H1 (cell line): ENCODE data around the gene MORF4L1. TPM values are rescaled to one million over a fixed set of nuclear protein-coding genes. Genes with fewer than 3 reads are reported as not detected.

ENCODE experiments used
- CTCF ChIA-PET: fragments of 300-600 bp; sonication (Branson Sonifier 250); formaldehyde crosslinking; loops from one replicate; lab custom pipeline; 2021; ENCODE audit not compliant: partially characterized antibody; lab: Charles Lee
- POLR2A ChIA-PET: fragments of 300-600 bp; sonication (Branson Sonifier 250); formaldehyde crosslinking; loops from one replicate; lab custom pipeline; 2021; ENCODE audit warnings: inconsistent platforms; ENCODE audit not compliant: partially characterized antibody; lab: Charles Lee
- DNase-seq, 2 experiments: peaks; one replicate each; pipeline versions ENCODE4 v3.0.0 to v3.0.0-alpha.2; 2010 to 2022; ENCODE audit warnings: low spot score in 2 of 2, low read depth in 1 of 2, mixed read lengths in 1 of 2
- FAIRE-seq: peaks from 2 replicates; lab custom pipeline; 2011; peaks lifted over from hg19 to GRCh38; lab: Jason Lieb, UNC
- H2AFZ ChIP-seq: 2 replicates; pipeline ENCODE4 v1.8.1; 2012; ENCODE audit warnings: low read length, inconsistent platforms
- H2AK5ac ChIP-seq: 2 replicates; pipeline ENCODE4 v1.6.1; 2013; ENCODE audit warnings: low read depth, low read length
- H2BK120ac ChIP-seq: replicated peaks from 2 replicates; pipeline ENCODE3; 2013; ENCODE audit warnings: low read depth, low read length, inconsistent platforms
- H2BK12ac ChIP-seq: 2 replicates; pipeline ENCODE4 v1.6.1; 2013; ENCODE audit warnings: low read depth, low read length
- H2BK15ac ChIP-seq: 2 replicates; pipeline ENCODE4 v1.6.1; 2013; ENCODE audit warnings: low read length
- H2BK20ac ChIP-seq: 2 replicates; pipeline ENCODE4 v1.6.1; 2013; ENCODE audit warnings: low read length
- H2BK5ac ChIP-seq: 2 replicates; pipeline ENCODE4 v1.6.1; 2013; ENCODE audit warnings: low read depth, low read length
- H3K14ac ChIP-seq: 2 replicates; pipeline ENCODE4 v1.6.1; 2013; ENCODE audit warnings: inconsistent platforms; ENCODE audit not compliant: insufficient read length
- H3K18ac ChIP-seq: 2 replicates; pipeline ENCODE4 v1.6.1; 2013; ENCODE audit warnings: low read length; ENCODE audit errors: extremely low read depth
- H3K23ac ChIP-seq: 2 replicates; pipeline ENCODE4 v1.6.1; 2013; ENCODE audit warnings: inconsistent platforms; ENCODE audit not compliant: insufficient read length
- H3K23me2 ChIP-seq: 2 replicates; pipeline ENCODE4 v1.6.1; 2013; ENCODE audit warnings: low read depth, low read length
- H3K27ac ChIP-seq: 2 replicates; pipeline ENCODE4 v1.6.1; 2011; ENCODE audit warnings: low read depth, low read length, inconsistent platforms
- H3K27me3 ChIP-seq, 4 experiments: replicated peaks in 1 of 4; 1 replicate in 1 of 4; 2 replicates in 3 of 4; pipeline versions ENCODE4 v1.6.1 to v1.8.1; 2011 to 2013; ENCODE audit warnings: low read length in 3 of 4, mild to moderate bottlenecking in 3 of 4, inconsistent platforms in 2 of 4, mixed read lengths in 2 of 4, moderate library complexity in 1 of 4; ENCODE audit not compliant: control insufficient read depth in 3 of 4, insufficient read depth in 3 of 4; ENCODE audit errors: extremely low read depth in 1 of 4
- H3K36me3 ChIP-seq, 4 experiments: 2 replicates each; pipeline versions ENCODE4 v1.6.1 to v1.8.1; 2011 to 2013; ENCODE audit warnings: mild to moderate bottlenecking in 4 of 4, low read length in 3 of 4, moderate library complexity in 2 of 4, control low read depth in 1 of 4, inconsistent platforms in 1 of 4; ENCODE audit not compliant: insufficient read depth in 4 of 4, control insufficient read depth in 2 of 4
- H3K4ac ChIP-seq: replicated peaks from 2 replicates; pipeline ENCODE3; 2013; ENCODE audit warnings: low read length, low read depth, mixed read lengths, inconsistent platforms; ENCODE audit not compliant: insufficient read length
- H3K4me1 ChIP-seq, 4 experiments: replicated peaks in 1 of 4; 1 replicate in 1 of 4; 2 replicates in 3 of 4; pipeline versions ENCODE4 v1.6.1 to v1.8.1; 2011 to 2013; ENCODE audit warnings: low read length in 3 of 4, inconsistent platforms in 2 of 4, mixed read lengths in 1 of 4; ENCODE audit not compliant: insufficient read depth in 4 of 4, control insufficient read depth in 3 of 4
- H3K4me2 ChIP-seq, 2 experiments: 2 replicates each; pipeline versions ENCODE4 v1.6.1 to v1.8.1; 2011 to 2013; ENCODE audit warnings: low read depth in 2 of 2, low read length in 2 of 2, control low read depth in 1 of 2, inconsistent platforms in 1 of 2, mild to moderate bottlenecking in 1 of 2; ENCODE audit not compliant: insufficient read depth in 1 of 2
- H3K4me3 ChIP-seq, 4 experiments: fragments of 200-600, 300-600 bp in 1 of 4; sonication (generic), shearing (Covaris generic), sonication (Bioruptor Twin) in 1 of 4; 2 replicates each; pipeline versions ENCODE4 v1.5.1 to v1.8.1; 2011 to 2016; ENCODE audit warnings: low read length in 4 of 4, low read depth in 3 of 4, control low read depth in 2 of 4, inconsistent platforms in 2 of 4, mild to moderate bottlenecking in 2 of 4, mixed read lengths in 1 of 4, moderate library complexity in 1 of 4; ENCODE audit not compliant: insufficient read depth in 2 of 4; ENCODE audit errors: extremely low read depth in 1 of 4
- H3K56ac ChIP-seq: replicated peaks from 2 replicates; pipeline ENCODE3; 2013; ENCODE audit warnings: low read depth, mild to moderate bottlenecking, mixed read lengths, low read length, inconsistent platforms; ENCODE audit not compliant: insufficient read length
- H3K79me1 ChIP-seq: 2 replicates; pipeline ENCODE4 v1.6.1; 2013; ENCODE audit warnings: low read depth, low read length, control low read depth
- H3K79me2 ChIP-seq, 2 experiments: 2 replicates each; pipeline versions ENCODE4 v1.6.1 to v1.8.1; 2012 to 2013; ENCODE audit warnings: low read length in 2 of 2, mild to moderate bottlenecking in 2 of 2, inconsistent platforms in 1 of 2; ENCODE audit not compliant: insufficient read depth in 2 of 2, control insufficient read depth in 1 of 2
- H3K9ac ChIP-seq, 4 experiments: replicated peaks in 1 of 4; 1 replicate in 1 of 4; 2 replicates in 3 of 4; pipeline versions ENCODE4 v1.6.1 to v1.8.1; 2011 to 2013; ENCODE audit warnings: low read depth in 3 of 4, low read length in 3 of 4, control low read depth in 2 of 4, mild to moderate bottlenecking in 2 of 4, moderate library complexity in 2 of 4, inconsistent platforms in 1 of 4; ENCODE audit errors: extremely low read depth in 1 of 4
- H3K9me3 ChIP-seq, 2 experiments: 2 replicates each; pipeline versions ENCODE4 v1.6.1 to v1.8.1; 2012 to 2013; ENCODE audit warnings: mild to moderate bottlenecking in 2 of 2, moderate library complexity in 2 of 2, control low read depth in 1 of 2, inconsistent platforms in 1 of 2, low read depth in 1 of 2, low read length in 1 of 2, mixed read lengths in 1 of 2; ENCODE audit not compliant: insufficient read depth in 2 of 2
- H4K20me1 ChIP-seq, 2 experiments: replicated peaks in 1 of 2; 2 replicates each; pipeline versions ENCODE3 to v1.8.1; 2011 to 2013; ENCODE audit warnings: inconsistent platforms in 2 of 2, low read length in 2 of 2, mild to moderate bottlenecking in 1 of 2; ENCODE audit not compliant: insufficient read depth in 2 of 2, control insufficient read depth in 1 of 2
- H4K5ac ChIP-seq: 2 replicates; pipeline ENCODE4 v1.6.1; 2013; ENCODE audit warnings: low read length, low read depth, mixed read lengths, inconsistent platforms; ENCODE audit not compliant: insufficient read length
- H4K8ac ChIP-seq: 2 replicates; pipeline ENCODE4 v1.8.0; 2013; ENCODE audit warnings: mild to moderate bottlenecking, moderate library complexity, low read length, inconsistent platforms; ENCODE audit not compliant: insufficient read depth; ENCODE audit errors: extremely low read depth
- H4K91ac ChIP-seq: replicated peaks from 2 replicates; pipeline ENCODE3; 2013; ENCODE audit warnings: low read length, mixed read lengths, inconsistent platforms; ENCODE audit not compliant: insufficient read length
- E2F6 ChIP-seq: IDR thresholded peaks from 2 replicates; pipeline ENCODE4 v1.6.1; 2012; ENCODE audit warnings: inconsistent platforms
- EP300 ChIP-seq, 2 experiments: IDR thresholded peaks; 1 replicate in 1 of 2; 2 replicates in 1 of 2; pipeline ENCODE4 v1.6.1; 2011 to 2012; ENCODE audit warnings: low read depth in 2 of 2, low read length in 2 of 2, mild to moderate bottlenecking in 2 of 2, borderline replicate concordance in 1 of 2, inconsistent platforms in 1 of 2, moderate library complexity in 1 of 2
- EZH2 ChIP-seq: fragments of 200-600 bp; sonication (generic); IDR thresholded peaks from 2 replicates; pipeline ENCODE4 v1.7.1; 2012; ENCODE audit warnings: low read depth, mild to moderate bottlenecking, moderate library complexity, low read length, inconsistent platforms; ENCODE audit not compliant: severe bottlenecking
- GTF2F1 ChIP-seq: IDR thresholded peaks from 2 replicates; pipeline ENCODE4 v1.6.1; 2012; ENCODE audit warnings: low read depth, low read length, improper control_type of control experiment, borderline replicate concordance
- NRF1 ChIP-seq: IDR thresholded peaks from 2 replicates; pipeline ENCODE4 v1.6.1; 2011; ENCODE audit warnings: mild to moderate bottlenecking, low read depth, low read length, improper control_type of control experiment
- SP4 ChIP-seq: IDR thresholded peaks from 2 replicates; pipeline ENCODE4 v1.6.1; 2012; ENCODE audit warnings: low read length, inconsistent platforms
- SRF ChIP-seq: IDR thresholded peaks from 2 replicates; pipeline ENCODE4 v1.6.1; 2011; ENCODE audit warnings: mild to moderate bottlenecking, low read depth, low read length, moderate library complexity
- YY1 ChIP-seq: IDR thresholded peaks from 2 replicates; pipeline ENCODE4 v1.6.1; 2011; ENCODE audit warnings: low read depth, mild to moderate bottlenecking, low read length
- WGBS, 2 experiments: shearing (Covaris generic) in 1 of 2; methylation state at CpG; one replicate each; pipeline versions ENCODE4 v1.1.6 to v1.1.7; 2013 to 2015; ENCODE audit warnings: low lambda C conversion rate in 2 of 2, mixed read lengths in 2 of 2, inconsistent platforms in 1 of 2, low coverage in 1 of 2, missing lambda C conversion rate in 1 of 2; ENCODE audit not compliant: insufficient replicate concordance in 2 of 2, insufficient coverage in 1 of 2, insufficient read length in 1 of 2; ENCODE audit errors: extremely low coverage in 1 of 2, missing lambda C conversion rate in 1 of 2; 5-methylcytosine and 5-hydroxymethylcytosine counted together
- polyA plus RNA-seq, 7 experiments: library from polyadenylated mRNA; depleted of rRNA in 3 of 7; stranded (reverse) in 5 of 7; unstranded in 2 of 7; fragments of >200 nt in 5 of 7; fragments of 200-250 nt in 2 of 7; gene quantifications; 1 replicate in 5 of 7; 2 replicates in 1 of 7; 4 replicates in 1 of 7; pipeline versions ENCODE4 v1.2.1 to v1.2.3, GENCODE V29; 2011 to 2013; ENCODE audit warnings: missing spikeins in 2 of 7, mixed read lengths in 2 of 7
- total RNA-seq: library from RNA; stranded (reverse); fragmentation: NEBNext Ultra II Directional; extraction: Animal tissue kit (Norgen Biotek cat#: 25700); gene quantifications from 2 replicates; pipeline ENCODE4 v1.2.1, GENCODE V29; 2021

The MORF4L1 gene
- total and polyA plus RNA-seq, 2 of the 8 experiments (the other 6 are each of a cell fraction or from before 2014, with no cell fraction given), result 260 to 533 TPM

- Histone ChIP-seq H3K9ac (no peak overlapping the region), H3K23ac (no peak overlapping the region), H2BK20ac (no peak overlapping the region), H3K14ac (no peak overlapping the region), H2BK15ac (no peak overlapping the region), H2AK5ac (no peak overlapping the region), H2BK12ac (no peak overlapping the region), H2AFZ (no peak overlapping the region), H2BK120ac (no peak overlapping the region), H3K56ac (no peak overlapping the region), H2BK5ac (no peak overlapping the region), H3K27me3 (no peaks in the 10 kb centered on the region), H3K4ac (no peak overlapping the region), H3K4me3 (no peak overlapping the region), H3K27ac (no peak overlapping the region), H3K79me1 (no peaks in the 10 kb centered on the region), H3K36me3 (no peaks in the 10 kb centered on the region), H4K91ac (no peak overlapping the region), H3K4me1 (peaks cover 0 to 3% (median 0%) of the 10 kb centered on the region in 4 experiments; a peak in 1 of 7 replicates), H4K8ac (no peak overlapping the region), H3K4me2 (no peak overlapping the region), H4K5ac (no peak overlapping the region), H3K9me3 (no peaks in the 10 kb centered on the region), H3K18ac (no peak overlapping the region), H3K79me2 (no peaks in the 10 kb centered on the region), H4K20me1 (peaks cover 0 to 1% of the 10 kb centered on the region in 2 experiments), H3K23me2 (no peaks in the 10 kb centered on the region)
- ChIA-PET POLR2A (interaction anchor here (1.6 kb wide), 1 partner anchor 37 kb away, joined by 4 read pairs; no protein-coding TSS in a partner anchor), CTCF (interaction anchor here (1.0 to 4.0 kb wide), 4 partner anchors 12 to 55 kb away, joined by 3 to 14 read pairs (median 5); no protein-coding TSS in a partner anchor)
- FAIRE-seq, result no peak
- no peak for TF ChIP-seq EZH2
- TF ChIP-seq YY1, result no peak
- TF ChIP-seq NRF1, result no peak
- no peak for TF ChIP-seq E2F6
- TF ChIP-seq EP300 (IDR thresholded peaks at IDR 0.05; ENCODE audit: borderline replicate concordance in 1 of 2, low read depth in 2 of 2, low read length in 2 of 2), result no peak
- no peak for TF ChIP-seq GTF2F1
- no peak for TF ChIP-seq SRF
- no peak for TF ChIP-seq SP4
- 79% methylated on average over 1 of the region's 1 CpG; no CpG with 5 or more reads in 1 of the 2 experiments for WGBS, 2 experiments
- DNase-seq, result no peak
Measured at GRCh38 chr15:78836333-78836732, 36.4 kb upstream of the MORF4L1 start.
